Posterior vena cava (tissue), 2 donors: ENCODE data around the gene ITIH1. TPM values are rescaled to one million over a fixed set of nuclear protein-coding genes. Genes with fewer than 3 reads are reported as not detected.
A peak's percentile ranks its signal among the peaks of the same experiment; 100 is the strongest.
"Not testable (repeated sequence)": the region's sequence is repeated elsewhere in the genome, so short reads cannot be mapped to it uniquely, and the experiment has no call there.

Source experiments
- DNase-seq: peaks from one replicate; pipeline ENCODE4 v3.0.0-alpha.2; 2020; ENCODE audit warnings: low spot score
- intact Hi-C, 2 donors: fragments of 100-400 bp; cut with DNase I; formaldehyde crosslinking; loops; one replicate each; pipeline versions ENCODE4 v1.14.1 to v1.14.2; 2022 to 2023
- long read RNA-seq, 2 donors: library from polyadenylated mRNA; unstranded; transcript quantifications; one replicate each; pipeline ENCODE4 v2.0.0, GENCODE V29; 2020 to 2021
- total RNA-seq, 2 donors: library from RNA; stranded (reverse); fragmentation: NEBNext Ultra II Directional; extraction: Animal tissue kit (Norgen Biotek cat#: 25700); gene quantifications; one replicate each; pipeline ENCODE4 v1.2.1, GENCODE V29; 2021
- donor health status: DM: yes; HTN: yes; CAD: no.
- donor health status: DM: yes; HTN: yes; CAD: no.

The ITIH1 gene
- 1 to 10 TPM; 1.3 to 2.6 TPM for total RNA-seq
- long read RNA-seq, donor 1 = 0 reads
- long read RNA-seq, donor 2, partial matches to known transcripts = 0 of 2 reads
- long read RNA-seq, donor 2, other reads (novel, unspliced or antisense) = 1 of 2 reads

GRCh38 chr3:52777127-52777958, at the start of gene ITIH1:
Gene ITIH1 (plus strand): TSS chr3:52777599. CDS start chr3:52777616, 17 bp downstream.
- DNase-seq = peak; percentile 70
- intact Hi-C loops = no loop called here

GRCh38 chr3:52728753-52729152, 48.6 kb upstream of the ITIH1 start:
- DNase-seq, intact Hi-C loops: not testable (repeated sequence)

GRCh38 chr3:52730681-52731080, 46.7 kb upstream of the ITIH1 start:
- intact Hi-C loops = no loop called here
- no peak for DNase-seq

DNA sequence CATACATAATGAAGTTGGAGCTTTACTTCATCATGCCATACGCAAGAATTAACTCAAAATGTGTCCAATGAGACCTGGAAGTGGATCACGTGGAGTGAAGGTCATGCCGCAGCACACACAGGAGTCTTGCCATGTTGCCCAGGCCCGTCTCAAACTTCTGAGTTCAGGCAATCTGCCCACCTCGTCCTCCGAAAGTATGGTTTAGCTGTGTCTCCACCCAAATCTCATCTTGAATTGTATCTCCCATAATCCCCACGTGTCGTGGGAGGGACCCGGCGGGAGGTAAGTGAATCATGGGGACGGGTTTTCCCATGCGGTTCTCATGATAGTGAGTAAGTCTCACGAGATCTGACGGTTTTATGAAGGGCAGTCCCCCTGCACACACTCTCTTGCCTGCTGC, 45.8 kb upstream of the ITIH1 start:
- intact Hi-C loops = no loop called here
- DNase-seq = no peak

DNA sequence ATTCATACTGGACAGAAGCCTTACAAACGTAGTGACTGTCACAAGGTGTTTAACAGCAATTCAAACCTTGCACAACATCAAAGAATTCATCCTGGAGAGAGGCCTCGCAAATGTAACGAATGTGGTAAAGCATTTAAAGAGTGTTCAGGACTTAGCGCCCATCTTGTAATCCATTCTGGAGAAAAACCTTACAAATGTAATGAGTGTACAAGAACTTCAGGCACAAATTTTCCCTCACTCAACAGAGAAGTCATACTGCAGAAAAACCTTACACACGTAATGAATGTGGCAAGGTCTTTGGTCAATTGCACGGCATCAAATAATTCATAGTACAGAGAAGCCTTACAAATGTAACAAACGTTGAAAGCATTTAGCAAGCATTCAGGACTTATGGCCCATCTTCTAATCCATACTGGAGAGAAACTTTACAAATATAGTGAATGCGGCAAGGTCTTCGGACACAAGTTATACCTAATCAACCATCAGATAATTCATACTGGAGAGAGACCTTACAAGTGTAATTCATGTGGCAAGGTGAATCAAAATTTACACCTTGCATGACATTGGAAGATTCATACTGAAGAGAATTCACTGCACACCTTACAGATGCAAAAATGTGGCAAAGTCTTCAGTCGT, 44.0 kb upstream of the ITIH1 start:
- no peak for DNase-seq
- intact Hi-C loops = no loop called here

DNA sequence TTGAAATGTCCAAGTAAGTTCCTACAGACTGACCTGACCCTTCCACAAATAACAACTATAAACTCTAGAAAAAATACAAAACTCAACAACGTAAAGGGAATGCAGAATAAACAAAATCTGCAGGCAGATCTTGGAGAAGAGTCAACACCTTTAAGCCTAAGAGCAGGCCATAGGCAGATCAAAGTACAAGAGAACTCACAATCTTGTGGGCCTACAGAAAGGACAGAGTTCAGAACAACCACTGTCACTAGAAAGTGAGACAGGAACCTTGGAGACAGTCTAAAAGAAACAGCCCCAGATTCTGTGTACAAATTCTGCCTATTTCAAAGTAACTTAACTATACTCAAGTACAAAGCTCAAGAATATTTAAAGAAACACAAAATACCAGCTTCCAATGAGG, 37.7 kb upstream of the ITIH1 start:
- intact Hi-C loops = loop anchor here in 1 of 2 donors (10.0 kb wide), 2 partner anchors 195 to 335 kb away; no protein-coding TSS in a partner anchor
- DNase-seq = no peak

- intact Hi-C loops = loop anchor here in 1 of 2 donors (10.0 kb wide), 2 partner anchors 192 to 332 kb away; no protein-coding TSS in a partner anchor
- no peak for DNase-seq
Observed at GRCh38 chr3:52742418-52743041, 34.9 kb upstream of the ITIH1 start.

DNA sequence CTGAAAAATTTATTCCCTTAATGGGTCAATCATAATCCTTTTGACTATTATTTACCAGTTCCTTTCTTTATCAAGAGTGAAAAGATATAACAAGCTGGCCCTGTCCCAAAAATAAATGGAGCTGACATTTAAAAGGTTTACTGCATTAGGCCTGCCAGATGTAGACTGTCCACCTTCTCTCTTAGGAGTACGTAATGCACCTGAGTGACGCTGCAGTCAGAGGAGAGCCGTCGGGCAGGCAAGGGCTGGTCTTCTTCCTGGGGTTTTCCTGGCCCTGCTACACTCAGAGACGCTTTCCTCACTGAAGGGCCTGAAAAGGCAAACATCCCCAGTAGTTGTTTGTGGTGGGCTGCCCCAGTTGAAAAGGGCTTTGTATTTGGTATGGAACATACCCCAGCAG, 34.2 kb upstream of the ITIH1 start:
- intact Hi-C loops = loop anchor here in 1 of 2 donors (10.0 kb wide), 2 partner anchors 192 to 332 kb away; no protein-coding TSS in a partner anchor
- DNase-seq = no peak

- DNase-seq = no peak
- intact Hi-C loops = loop anchor here in 1 of 2 donors (10.0 kb wide), 2 partner anchors 191 to 331 kb away; no protein-coding TSS in a partner anchor
Observed at GRCh38 chr3:52743721-52744120, 33.7 kb upstream of the ITIH1 start.

- no peak for DNase-seq
- intact Hi-C loops = no loop called here
Observed at GRCh38 chr3:52752045-52752660, 25.2 kb upstream of the ITIH1 start.

- DNase-seq = no peak
- intact Hi-C loops = no loop called here
Observed at GRCh38 chr3:52754373-52754772, 23.0 kb upstream of the ITIH1 start.

DNA sequence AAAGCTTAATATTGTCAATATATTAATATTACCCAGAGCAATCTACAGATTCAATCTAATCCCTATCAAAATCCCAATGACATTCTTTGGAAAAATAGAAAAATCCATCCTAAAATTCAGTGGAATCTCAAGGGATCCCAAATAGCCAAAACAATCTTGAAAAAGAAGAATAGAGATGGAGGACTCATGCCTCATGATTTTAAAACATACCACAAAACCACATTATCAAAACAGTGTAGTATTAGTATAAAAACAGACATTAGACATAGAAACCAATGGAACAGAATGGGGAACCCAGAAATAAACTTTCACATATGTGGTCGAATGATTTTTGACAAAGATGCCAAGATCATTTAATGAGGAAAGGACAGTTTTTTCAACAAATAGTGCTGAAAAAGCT, 21.3 kb upstream of the ITIH1 start:
- DNase-seq = no peak
- intact Hi-C loops = no loop called here

GRCh38 chr3:52763466-52763865, 13.9 kb upstream of the ITIH1 start:
- intact Hi-C loops = no loop called here
- no peak for DNase-seq

DNA sequence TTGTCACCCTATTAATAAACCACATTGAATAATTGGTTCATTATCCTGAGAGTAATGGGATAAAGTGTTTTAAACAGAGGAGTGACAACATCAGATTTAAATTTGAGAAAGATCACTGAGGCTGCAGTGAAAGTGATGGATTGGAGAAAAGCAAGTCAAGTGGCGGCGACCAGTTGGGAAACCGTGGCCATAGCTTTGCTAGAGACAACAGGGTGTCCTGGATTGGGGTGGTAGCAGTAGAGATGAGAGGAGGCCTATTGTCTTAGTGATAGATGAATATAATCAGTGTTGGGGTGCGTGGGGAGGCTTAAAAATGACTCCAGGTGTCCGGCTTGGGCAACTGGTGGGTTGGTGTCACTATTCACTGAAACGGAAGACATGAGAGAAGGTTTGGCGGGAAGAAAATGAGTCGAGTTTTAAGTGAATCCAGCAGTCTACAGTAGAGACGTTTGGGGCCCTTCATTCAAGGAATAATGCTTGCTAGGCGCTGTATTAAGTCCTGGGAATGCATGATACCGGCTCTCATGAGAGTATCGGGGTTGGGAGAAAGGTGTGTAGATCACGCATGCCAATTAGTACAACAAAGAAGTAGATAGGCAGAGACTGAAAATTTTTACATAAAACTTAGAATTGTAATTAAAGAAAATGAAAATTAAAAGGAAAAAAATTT, 7.5 kb upstream of the ITIH1 start:
- intact Hi-C loops = loop anchor here in 1 of 2 donors (2.0 kb wide), 1 partner anchor 53 kb away; no protein-coding TSS in a partner anchor
- no peak for DNase-seq

DNA sequence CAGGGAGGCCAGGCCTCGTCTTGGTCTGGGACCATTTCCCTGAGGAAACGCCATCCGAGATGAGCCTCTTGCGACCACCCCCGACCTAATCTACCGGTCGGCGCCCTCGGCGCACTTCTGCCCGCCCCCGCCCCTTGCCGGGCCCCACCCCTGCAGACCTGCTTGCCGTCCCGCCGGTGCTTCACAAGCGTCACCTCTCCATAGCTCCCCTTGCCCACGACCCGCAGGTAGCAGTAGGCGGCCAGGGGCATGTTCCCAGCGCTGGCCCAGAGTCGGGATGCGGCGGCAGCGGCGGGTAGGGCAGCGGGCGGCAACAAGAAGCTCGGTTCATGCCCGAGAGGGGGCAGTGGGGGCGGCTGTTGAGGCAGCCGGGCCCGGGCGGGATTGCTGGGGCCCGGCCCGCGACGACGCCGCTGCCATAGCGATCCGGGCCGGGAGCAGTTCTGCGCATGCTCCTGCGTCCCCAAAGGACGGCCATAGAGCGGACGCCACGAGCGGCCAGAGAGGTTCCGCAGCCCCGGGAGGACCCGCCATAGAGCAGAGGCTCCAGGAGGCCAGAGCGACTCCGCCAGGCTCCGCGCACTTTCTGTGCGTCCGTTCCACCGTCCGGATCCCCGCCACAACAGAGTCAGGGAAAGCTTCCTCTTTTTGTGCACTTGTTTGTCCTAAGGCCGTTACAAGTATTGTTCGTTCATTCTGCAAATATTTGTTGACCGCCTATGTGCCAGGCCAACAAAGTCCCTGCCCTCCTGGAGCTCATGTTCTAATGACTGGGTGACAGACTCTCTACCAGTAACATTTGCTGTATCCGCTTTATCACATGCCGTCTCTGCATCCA, 6.7 kb upstream of the ITIH1 start, which contains the start of gene NEK4:
TSS of gene NEK4 (minus strand) at position 445 of the 838 bp plus-strand sequence. CDS start at position 251, 194 bp downstream.
- DNase-seq = peak; percentile 98
- intact Hi-C loops = loop anchor here in 1 of 2 donors (2.0 kb wide), 1 partner anchor 52 kb away; no protein-coding TSS in a partner anchor

- DNase-seq = no peak
- intact Hi-C loops = loop anchor here in 1 of 2 donors (2.0 kb wide), 1 partner anchor 51 kb away; no protein-coding TSS in a partner anchor
Observed at GRCh38 chr3:52771334-52771681, 6.1 kb upstream of the ITIH1 start.

GRCh38 chr3:52771702-52772101, 5.7 kb upstream of the ITIH1 start:
- DNase-seq = peak; percentile 58
- intact Hi-C loops = loop anchor here in 1 of 2 donors (2.0 kb wide), 1 partner anchor 51 kb away; no protein-coding TSS in a partner anchor
